T47D (cell line): ENCODE results near the gene SNU13.
"Not testable (repeated sequence)": the region's sequence is repeated elsewhere in the genome, so short reads cannot be mapped to it uniquely, and the experiment has no call there.

Source experiments
- DNase-seq, 2 experiments: peaks; one replicate each; pipeline versions ENCODE4 v3.0.0 to v3.0.0-alpha.2; 2011 to 2012; ENCODE audit warnings: low read depth in 1 of 2, low spot score in 1 of 2
- JUND ChIP-seq: IDR thresholded peaks from 2 replicates; pipeline ENCODE4 v1.6.1; 2012; ENCODE audit warnings: low read depth
- in situ Hi-C: cut with HindIII; loops from 2 replicates; pipeline ENCODE4 v1.10.0; 2016; ENCODE audit warnings: low sequenced_read_pairs, low pct_unique_long_range_greater_than_20kb

Gene SNU13

DNA sequence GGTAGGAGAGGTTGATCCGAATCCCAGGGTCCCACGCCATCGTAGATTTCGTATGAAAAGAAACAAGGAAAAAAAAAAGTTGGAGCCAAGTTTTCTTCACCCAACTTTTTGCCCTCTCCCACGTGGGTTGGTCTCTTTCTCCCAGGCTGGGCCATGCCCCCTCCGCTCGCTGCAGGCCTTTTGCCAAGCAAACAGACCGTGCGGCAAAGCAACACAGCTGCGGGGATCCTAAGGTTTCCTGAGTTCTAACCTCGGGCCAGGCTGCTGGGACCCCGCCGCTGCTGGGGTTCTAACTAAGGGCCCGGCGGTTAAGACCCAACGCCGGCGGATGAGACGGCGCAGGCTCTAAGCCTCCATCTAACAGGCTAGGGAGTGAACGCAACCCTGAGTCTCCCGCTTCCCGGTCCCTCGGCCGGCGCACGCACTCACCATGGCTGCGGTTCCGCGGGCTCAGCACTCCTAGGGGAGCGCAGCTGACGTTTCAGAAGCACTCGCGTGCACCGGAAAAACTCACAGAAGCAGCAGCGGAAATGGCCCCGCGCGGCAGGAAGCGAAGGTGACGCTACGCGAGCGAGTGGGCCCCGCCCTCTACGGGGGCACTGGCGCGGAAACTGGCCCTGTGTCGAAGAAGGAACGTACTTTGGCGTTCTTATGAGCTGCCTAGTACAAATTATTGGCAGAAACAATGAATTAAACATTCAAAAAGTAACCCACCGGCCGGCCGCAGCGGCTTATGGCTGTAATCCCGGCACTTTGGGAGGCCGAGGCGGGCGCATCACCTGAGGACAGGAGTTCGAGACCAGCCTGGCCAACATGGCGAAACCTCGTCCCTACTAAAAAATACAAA is at the start of gene SNU13:
SNU13 (minus strand) TSS at position 503 of the 847 bp plus-strand sequence; CDS start at position 432, 71 bp downstream.
- in situ Hi-C loops = no loop called here
- DNase-seq = peak; percentile 73 to 90
- TF ChIP-seq JUND = no peak

DNA sequence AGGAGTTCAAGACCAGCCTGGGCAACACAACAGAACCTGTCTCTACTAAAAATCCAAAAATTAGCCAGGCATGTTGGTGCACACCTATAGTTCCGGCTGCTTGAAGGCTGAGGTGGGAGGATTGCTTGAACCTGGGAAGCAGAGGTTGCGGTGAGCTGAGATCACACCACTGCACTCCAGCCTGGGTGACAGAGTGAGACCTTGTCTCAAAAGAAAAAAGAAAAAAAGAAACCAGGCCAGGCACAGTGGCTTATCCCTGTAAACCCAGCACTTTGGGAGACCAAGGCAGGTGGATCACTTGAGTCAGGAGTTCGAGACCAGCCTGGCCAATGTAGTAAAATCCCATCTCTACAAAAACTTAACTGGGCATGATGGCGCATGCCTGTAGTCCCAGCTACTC is 44.6 kb upstream of the SNU13 start:
- in situ Hi-C loops, DNase-seq: not testable (repeated sequence)

DNA sequence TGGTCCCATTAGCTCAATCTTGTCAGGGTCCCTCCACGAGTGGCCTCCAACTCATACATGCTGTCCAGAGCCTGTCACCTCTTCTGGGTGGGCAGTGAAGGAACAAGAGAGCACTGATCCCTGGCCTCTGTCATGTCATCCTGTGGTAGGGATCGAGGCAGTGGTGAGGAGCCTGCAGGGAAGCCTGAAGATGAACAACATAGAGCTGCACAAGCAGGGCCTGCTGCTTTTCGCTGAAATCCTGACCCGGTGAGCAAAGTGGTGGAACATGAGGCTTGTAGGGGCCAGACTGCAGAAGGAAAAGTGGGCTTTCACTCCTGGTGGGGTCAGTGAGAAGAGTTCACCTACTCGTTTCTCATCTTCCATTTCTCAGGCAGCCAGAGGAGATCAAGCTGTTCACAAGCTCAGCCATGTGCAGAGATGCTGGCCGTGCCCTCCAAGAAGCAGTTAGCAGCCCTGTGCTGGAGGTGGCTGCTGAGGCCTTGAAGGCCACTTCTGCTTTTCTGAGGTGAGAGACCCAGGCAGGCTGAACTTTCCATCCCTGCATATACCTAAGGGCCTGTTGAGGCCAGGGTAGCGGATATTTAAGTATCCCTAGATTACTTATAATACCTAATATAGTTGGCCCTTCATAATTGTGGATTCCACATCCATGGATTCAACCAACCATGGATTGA is 43.6 kb upstream of the SNU13 start:
- in situ Hi-C loops = no loop called here
- DNase-seq = no peak

DNA sequence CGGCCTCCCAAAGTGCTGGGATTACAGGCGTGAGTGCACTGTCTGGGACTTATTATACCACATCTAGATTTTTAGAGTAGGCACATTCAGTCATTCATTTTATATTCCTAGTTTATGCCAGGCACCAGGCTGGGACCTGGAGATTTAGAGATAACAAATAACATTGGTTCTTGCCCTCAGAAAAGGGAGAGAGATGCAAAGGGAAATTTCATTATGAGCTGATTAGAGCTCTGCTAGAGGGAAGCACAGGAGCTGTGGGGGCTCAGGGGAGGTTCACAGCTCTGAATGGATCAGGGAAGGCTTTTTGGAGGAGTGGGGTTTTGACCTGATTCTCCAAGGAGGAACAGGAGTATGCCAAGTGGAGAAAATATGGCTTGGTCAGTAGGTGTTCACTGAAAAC is 42.9 kb upstream of the SNU13 start:
- in situ Hi-C loops = no loop called here
- TF ChIP-seq JUND = no peak
- DNase-seq = no peak

More for the DNA sequence above, 43.6 kb upstream of the SNU13 start:
- TF ChIP-seq JUND = no peak

DNA sequence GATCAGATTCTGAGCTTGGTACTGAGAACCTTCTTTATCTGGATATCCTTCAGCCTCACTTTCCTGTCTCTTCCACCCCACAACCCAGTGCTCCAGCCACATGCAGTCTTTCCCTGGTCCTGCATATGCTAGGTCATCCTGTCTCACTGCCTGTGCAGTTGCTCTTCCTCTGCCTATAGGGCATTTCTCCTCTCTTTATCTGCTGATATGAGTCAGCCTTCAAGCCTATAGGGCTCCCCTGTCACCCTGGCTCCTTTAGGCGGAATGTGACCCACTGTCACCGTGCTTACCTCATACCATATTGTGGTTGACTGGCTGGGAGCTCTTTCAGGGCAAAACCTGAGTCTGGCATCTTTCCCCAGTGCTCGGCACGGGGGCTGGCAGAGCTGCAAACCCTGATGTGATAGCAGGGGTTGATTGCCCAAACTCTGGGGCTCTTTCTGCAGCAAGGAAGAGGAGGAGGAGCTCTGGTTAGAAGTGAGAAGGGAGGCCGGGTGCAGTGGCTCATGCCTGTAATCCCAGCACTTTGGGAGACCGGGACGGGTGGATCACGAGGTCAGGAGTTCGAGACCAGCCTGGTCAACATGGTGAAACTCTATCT is 36.9 kb upstream of the SNU13 start:
- in situ Hi-C loops = no loop called here
- TF ChIP-seq JUND = no peak
- no peak for DNase-seq

DNA sequence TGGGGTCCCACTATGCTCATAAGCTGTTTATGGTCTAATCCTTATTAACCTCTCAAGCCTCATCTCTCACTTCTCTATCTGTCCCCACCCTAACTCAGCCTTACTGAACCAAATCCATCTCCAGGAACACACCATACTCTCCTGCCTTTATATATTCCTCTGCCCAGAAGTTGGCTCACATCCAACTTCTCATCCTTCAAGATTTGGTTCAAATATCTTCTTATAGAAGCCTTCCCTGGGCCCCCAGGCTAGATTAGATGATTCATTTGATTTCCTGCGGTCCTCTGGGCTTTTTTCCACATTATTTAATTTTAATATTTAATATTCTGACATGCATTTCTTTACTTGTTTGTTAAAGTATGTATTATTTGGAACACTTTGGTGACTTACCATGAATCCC is 33.8 kb upstream of the SNU13 start:
- no peak for TF ChIP-seq JUND
- in situ Hi-C loops = no loop called here
- no peak for DNase-seq

DNA sequence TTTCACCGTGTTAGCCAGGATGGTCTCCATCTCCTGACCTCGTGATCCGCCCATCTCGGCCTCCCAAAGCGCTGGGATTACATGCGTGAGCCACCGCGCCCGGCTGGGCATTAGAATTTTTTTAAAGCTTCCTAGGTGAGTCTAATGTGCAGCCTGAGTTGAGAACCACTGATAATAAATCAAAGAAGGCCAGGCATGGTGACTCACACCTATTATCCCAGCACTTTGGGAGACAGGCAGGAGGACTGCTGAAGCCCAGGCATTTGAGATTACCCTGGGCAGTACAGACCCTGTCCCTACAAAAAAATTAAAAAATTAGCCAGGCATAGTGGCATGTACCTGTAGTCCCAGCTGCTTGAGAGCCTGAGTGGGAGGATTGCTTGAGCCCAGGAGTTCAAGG is 24.3 kb upstream of the SNU13 start:
- in situ Hi-C loops = no loop called here
- TF ChIP-seq JUND = no peak
- no peak for DNase-seq

DNA sequence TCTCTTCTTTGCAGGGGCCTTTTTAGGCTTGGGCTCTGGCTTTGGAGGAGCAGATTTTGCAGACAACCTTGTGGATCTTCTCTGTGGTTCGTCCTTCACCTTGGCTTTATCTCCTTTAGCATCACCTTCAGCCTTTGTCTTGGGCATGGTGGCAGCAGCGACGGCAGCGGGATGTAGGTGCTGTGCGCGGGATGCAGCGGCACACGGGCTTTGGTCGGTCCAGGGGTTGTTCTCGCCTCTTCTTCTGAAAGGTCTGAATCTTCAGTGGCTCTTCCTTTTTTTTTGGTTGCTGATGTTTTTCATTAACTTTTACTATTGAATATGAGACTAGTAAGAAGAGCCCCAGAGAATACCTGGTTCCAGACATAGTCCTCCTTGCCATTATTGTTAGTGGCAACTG is 20.7 kb upstream of the SNU13 start:
- in situ Hi-C loops = no loop called here
- no peak for TF ChIP-seq JUND
- DNase-seq = no peak

DNA sequence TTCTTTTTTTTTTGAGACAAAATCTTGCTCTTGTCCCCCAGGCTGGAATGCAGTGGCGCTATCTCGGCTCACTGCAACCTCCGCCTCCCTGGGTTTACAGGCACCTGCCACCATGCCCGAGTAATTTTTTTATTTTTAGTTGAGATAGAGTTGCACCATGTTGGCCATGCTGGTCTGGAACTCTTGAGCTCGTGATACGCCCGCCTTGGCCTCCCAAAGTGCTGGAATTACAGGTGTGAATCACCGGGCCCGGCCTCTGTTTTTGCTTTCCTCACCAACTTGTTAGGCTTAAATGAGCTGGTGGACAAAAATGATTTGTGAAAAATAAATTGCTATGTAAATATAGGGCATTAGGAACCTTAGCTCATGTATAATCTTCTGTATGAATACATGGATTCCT is 14.1 kb upstream of the SNU13 start:
- DNase-seq = no peak
- TF ChIP-seq JUND = no peak
- in situ Hi-C loops = no loop called here

DNA sequence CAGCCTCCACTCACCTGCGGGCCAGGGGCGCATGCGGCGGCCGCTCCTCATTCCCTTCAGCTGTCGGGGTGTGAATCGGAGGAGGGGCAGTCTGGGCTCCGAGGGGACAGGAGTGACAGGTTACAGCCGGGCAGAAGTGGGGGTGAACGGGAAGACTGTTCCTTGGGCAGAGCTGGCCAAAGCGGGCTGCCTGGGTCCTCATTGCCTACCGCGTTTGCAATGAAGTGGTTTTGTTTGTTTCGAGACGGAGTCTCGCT is 11.4 kb upstream of the SNU13 start:
- in situ Hi-C loops = no loop called here
- no peak for DNase-seq

DNA sequence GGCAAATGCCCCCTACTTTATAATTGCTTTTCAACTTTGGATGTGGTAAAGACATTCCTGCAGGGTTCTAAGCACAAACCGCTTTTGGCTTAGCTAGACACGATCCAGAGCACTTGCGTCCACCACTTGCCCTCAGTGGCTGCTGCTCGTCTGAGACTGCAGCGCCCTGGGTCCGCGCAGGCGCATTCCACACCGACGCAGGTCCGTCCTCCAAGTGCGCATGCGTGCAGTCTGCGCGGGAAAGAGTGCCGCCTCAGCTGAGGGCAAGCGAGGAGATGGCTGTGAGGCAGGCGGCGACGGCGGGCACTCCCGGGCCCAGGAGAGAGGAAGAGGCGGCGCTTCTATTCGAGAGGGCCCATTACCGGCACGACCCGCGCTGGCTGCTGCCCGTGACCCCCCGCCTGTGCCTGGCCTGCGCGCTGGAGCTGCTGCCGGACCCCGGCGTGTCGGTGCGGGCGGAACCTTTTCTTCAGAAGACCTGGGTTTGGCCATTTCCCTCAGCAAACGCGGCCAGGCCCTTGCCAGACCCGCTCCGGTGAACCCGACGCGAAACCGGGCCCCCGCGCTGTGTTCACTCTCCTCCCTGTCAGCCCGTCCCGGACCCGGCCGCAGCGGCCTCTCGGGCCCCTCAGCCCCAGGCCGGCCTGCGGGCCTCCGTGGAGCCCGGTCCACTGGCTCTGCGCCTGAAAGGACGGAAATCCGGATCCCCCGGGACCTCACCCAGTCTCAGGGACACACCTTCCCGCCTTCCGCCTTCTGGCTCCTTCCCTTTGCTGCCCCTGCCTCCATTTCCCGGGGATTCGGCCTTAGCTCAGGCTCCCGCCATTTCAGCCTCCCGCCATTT is 10.8 kb upstream of the SNU13 start, which contains the start of gene MEI1:
MEI1 (plus strand) TSS at position 240 of the 844 bp plus-strand sequence; CDS start at position 276, 36 bp downstream.
- DNase-seq = no peak
- in situ Hi-C loops = no loop called here
- TF ChIP-seq JUND = no peak

More for the DNA sequence above, 11.4 kb upstream of the SNU13 start:
- TF ChIP-seq JUND = no peak

DNA sequence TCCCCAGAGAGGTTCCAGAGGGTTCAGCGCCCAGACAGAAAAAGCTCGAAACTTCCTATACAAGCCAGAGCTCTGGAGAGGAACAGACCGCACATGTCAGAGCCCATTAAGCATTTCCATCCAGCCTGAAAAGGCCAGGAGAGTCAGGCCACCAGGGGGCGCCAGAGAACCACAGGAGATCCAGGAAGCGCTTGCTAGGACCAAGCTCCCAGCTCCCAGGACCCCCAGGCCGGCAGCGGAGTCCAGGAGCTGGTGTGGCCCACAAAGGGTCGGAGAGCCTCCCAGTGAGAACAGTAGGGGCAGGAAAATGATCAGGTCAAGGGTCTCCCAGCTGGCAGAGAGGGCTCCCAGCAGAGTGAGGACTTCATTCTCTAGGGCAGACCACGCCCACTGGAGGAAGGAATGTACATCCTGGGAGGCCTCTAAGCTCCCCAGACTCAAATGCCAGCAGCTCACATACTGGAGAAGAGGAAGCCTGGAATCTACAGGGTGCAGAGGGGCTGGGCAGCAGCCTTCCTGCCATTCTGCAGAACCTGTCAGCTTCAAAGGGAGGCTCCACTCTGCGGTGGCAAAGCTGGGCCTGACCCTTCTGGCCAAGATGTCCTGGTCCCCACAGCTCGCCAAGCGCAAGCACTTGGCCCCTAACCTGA is 8.6 kb upstream of the SNU13 start:
- no peak for TF ChIP-seq JUND
- DNase-seq = peak; percentile 69 to 81
- in situ Hi-C loops = no loop called here
